ENCODE data around the gene PANX3. TPM values are rescaled to one million over a fixed set of nuclear protein-coding genes. Genes with fewer than 3 reads are reported as not detected.

Gene PANX3
- total and polyA plus RNA-seq, 9 donors: not detected

GRCh38 chr11:124625504-124626168 is 14.4 kb downstream of the PANX3 start:
- H3K4me1 ChIP-seq (ENCODE audit: insufficient read depth): no peaks in the 10 kb centered on the region
- no peaks in the 10 kb centered on the region for H3K9me3 ChIP-seq
- WGBS, 3 donors: 93 to 97% (median 95%) methylated on average over 3 of the region's 3 CpGs
- intact Hi-C loops (cut with DNase I): no loop called here
- H3K27ac ChIP-seq: no peak overlapping the region
- H3K27me3 ChIP-seq: no peaks in the 10 kb centered on the region
- no peak for TF ChIP-seq EP300 (IDR thresholded peaks at IDR 0.05)
- TF ChIP-seq, protein P1, sequence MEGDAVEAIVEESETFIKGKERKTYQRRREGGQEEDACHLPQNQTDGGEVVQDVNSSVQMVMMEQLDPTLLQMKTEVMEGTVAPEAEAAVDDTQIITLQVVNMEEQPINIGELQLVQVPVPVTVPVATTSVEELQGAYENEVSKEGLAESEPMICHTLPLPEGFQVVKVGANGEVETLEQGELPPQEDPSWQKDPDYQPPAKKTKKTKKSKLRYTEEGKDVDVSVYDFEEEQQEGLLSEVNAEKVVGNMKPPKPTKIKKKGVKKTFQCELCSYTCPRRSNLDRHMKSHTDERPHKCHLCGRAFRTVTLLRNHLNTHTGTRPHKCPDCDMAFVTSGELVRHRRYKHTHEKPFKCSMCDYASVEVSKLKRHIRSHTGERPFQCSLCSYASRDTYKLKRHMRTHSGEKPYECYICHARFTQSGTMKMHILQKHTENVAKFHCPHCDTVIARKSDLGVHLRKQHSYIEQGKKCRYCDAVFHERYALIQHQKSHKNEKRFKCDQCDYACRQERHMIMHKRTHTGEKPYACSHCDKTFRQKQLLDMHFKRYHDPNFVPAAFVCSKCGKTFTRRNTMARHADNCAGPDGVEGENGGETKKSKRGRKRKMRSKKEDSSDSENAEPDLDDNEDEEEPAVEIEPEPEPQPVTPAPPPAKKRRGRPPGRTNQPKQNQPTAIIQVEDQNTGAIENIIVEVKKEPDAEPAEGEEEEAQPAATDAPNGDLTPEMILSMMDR (IDR thresholded peaks at IDR 0.05): no peak
- TF ChIP-seq POLR2A (IDR thresholded peaks at IDR 0.05): no peak
- no peak for DNase-seq
- no peak overlapping the region for H3K4me3 ChIP-seq
- H3K36me3 ChIP-seq: no peaks in the 10 kb centered on the region

- H3K27me3 ChIP-seq: no peaks in the 10 kb centered on the region
- 94 to 95% (median 94%) methylated on average over 5 of the region's 5 CpGs for WGBS, 3 donors
- no peak overlapping the region for H3K27ac ChIP-seq
- H3K4me3 ChIP-seq: no peak overlapping the region
- H3K36me3 ChIP-seq: no peaks in the 10 kb centered on the region
- no peak for DNase-seq
- intact Hi-C loops (cut with DNase I): no loop called here
- TF ChIP-seq EP300 (IDR thresholded peaks at IDR 0.05) (no peak), POLR2A (IDR thresholded peaks at IDR 0.05) (no peak)
- TF ChIP-seq, protein P1 (IDR thresholded peaks at IDR 0.05): no peak
- no peaks in the 10 kb centered on the region for H3K9me3 ChIP-seq
- H3K4me1 ChIP-seq (ENCODE audit: insufficient read depth): no peaks in the 10 kb centered on the region
Observed at GRCh38 chr11:124627546-124627945, 16.3 kb downstream of the PANX3 start.

DNA sequence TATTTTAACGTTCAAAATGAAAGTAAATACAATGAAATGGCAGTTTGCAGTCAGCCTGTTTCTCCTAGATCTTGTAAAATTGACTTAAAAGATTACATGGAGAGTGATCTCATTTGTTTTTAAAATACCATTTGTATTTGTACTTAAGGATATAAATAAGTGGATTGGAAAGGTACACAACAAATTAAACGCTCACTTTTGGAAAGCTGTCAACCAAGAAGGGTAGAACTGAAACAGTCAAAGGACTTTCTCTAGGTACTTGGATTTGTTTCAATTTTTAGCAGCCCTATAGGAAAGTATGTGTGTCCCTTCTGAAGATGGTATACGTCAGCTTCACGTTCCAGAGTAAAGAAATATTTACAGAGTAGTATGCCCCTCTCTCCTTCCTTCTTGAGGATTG is 18.7 kb downstream of the PANX3 start:
- WGBS, 3 donors: 73 to 84% (median 73%) methylated on average over 4 of the region's 4 CpGs
- no peak overlapping the region for H3K27ac ChIP-seq

DNA sequence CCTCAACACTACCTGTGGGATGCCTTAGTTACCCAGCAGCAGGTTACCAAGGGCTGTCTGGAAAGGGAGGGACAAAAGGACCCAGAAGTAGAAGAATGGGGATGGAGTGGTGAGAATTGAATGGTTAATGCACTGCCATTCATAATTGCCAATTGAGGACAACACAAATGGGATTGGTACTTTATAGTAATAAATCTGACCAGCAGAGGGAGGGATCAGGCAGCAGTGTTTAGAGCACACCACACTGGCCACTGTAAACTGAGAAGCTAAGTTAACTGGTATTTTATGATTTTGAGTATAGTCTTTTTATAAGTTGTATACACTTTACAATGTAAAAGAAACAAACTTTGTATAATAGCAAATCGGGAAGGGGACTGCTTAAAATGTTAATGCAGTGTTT is 22.1 kb downstream of the PANX3 start:
- no peaks in the 10 kb centered on the region for H3K9me3 ChIP-seq
- no peaks in the 10 kb centered on the region for H3K36me3 ChIP-seq
- H3K4me3 ChIP-seq: no peak overlapping the region
- H3K4me1 ChIP-seq (ENCODE audit: insufficient read depth): no peaks in the 10 kb centered on the region
- intact Hi-C loops (cut with DNase I): no loop called here
- no peak overlapping the region for H3K27ac ChIP-seq
- DNase-seq: no peak
- no peaks in the 10 kb centered on the region for H3K27me3 ChIP-seq
- WGBS, 3 donors: 89 to 90% (median 90%) methylated on average over 1 of the region's 1 CpG
- no peak for TF ChIP-seq POLR2A (IDR thresholded peaks at IDR 0.05)
- TF ChIP-seq EP300 (IDR thresholded peaks at IDR 0.05): no peak
- TF ChIP-seq, protein P1 (IDR thresholded peaks at IDR 0.05): no peak

More for the DNA sequence above, 18.7 kb downstream of the PANX3 start:
- TF ChIP-seq EP300 (IDR thresholded peaks at IDR 0.05): no peak
- TF ChIP-seq, protein P1 (IDR thresholded peaks at IDR 0.05): no peak
- Histone ChIP-seq H3K9me3 (no peaks in the 10 kb centered on the region), H3K4me1 (ENCODE audit: insufficient read depth) (no peaks in the 10 kb centered on the region), H3K36me3 (no peaks in the 10 kb centered on the region), H3K4me3 (no peak overlapping the region), H3K27me3 (no peaks in the 10 kb centered on the region)
- intact Hi-C loops (cut with DNase I): no loop called here
- DNase-seq: no peak

Data from ovary (tissue), 9 donors.